Fibroblast of pulmonary artery (primary cell): ENCODE results near the gene IL17F.

Experiments
- DNase-seq: peaks from one replicate; pipeline ENCODE4 v3.0.0-alpha.2; 2010; ENCODE audit warnings: low read depth
- H3K4me3 ChIP-seq: replicated peaks from 2 replicates; pipeline ENCODE4 v1.5.1; 2011; ENCODE audit warnings: low read depth, mild to moderate bottlenecking, control low read depth, low read length, moderate library complexity
- CTCF ChIP-seq: IDR thresholded peaks from 2 replicates; pipeline ENCODE4 v1.5.1; 2011; ENCODE audit warnings: mild to moderate bottlenecking, control low read depth, low read length, inconsistent platforms; ENCODE audit errors: missing control alignments

IL17F gene

GRCh38 chr6:52231406-52232127 lies 12.7 kb downstream of the IL17F start:
- no peak overlapping the region for H3K4me3 ChIP-seq
- no peak for DNase-seq
- TF ChIP-seq CTCF, result no peak

DNA sequence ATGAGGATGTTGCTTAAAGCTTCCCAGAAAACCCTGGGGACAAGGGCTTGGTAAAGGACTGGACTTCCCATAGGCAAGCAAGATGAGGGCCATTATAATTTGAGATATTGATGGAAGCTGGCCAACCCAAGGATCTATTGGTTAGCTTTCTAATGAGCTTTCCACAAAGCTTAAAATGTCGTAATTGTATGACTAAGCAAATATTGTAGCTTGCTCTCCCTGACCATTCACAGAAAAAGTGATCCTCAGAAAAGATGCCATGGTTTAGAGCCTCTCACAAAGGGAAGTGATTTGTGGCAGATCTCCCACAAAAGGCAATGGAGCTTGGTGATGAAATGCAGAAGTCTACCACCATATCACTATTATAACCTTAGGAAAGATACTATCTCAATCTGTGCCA lies 13.6 kb downstream of the IL17F start:
- DNase-seq, result no peak
- no peak overlapping the region for H3K4me3 ChIP-seq
- TF ChIP-seq CTCF, result no peak

DNA sequence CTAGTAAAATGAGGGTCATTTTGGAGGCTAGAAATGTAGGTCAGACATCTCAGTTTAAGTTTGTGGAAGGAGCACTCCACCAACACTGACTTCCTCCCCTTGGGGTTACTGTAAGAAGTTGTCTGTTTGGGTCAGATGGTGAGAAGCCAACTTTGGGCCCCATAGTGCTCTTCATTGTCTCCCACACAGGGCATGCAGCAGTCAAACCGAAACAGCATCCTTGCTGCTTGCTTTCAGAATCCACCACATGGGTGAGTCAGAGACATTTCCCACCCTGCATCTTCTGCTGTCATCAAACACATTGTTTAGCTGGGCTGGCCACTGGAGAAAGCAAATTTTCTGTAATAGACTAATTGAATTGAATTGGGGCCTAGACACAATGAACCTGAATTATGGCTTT lies 16.8 kb downstream of the IL17F start:
- no peak for DNase-seq
- TF ChIP-seq CTCF, result no peak
- no peak overlapping the region for H3K4me3 ChIP-seq

GRCh38 chr6:52221302-52221701 lies 23.0 kb downstream of the IL17F start:
- TF ChIP-seq CTCF, result no peak
- no peak overlapping the region for H3K4me3 ChIP-seq
- DNase-seq, result no peak

- no peak for TF ChIP-seq CTCF
- no peak for DNase-seq
- no peak overlapping the region for H3K4me3 ChIP-seq
Measured at GRCh38 chr6:52217761-52218160, 26.5 kb downstream of the IL17F start.

GRCh38 chr6:52216932-52217575 lies 27.2 kb downstream of the IL17F start:
- DNase-seq, result no peak
- no peak for TF ChIP-seq CTCF
- no peak overlapping the region for H3K4me3 ChIP-seq

DNA sequence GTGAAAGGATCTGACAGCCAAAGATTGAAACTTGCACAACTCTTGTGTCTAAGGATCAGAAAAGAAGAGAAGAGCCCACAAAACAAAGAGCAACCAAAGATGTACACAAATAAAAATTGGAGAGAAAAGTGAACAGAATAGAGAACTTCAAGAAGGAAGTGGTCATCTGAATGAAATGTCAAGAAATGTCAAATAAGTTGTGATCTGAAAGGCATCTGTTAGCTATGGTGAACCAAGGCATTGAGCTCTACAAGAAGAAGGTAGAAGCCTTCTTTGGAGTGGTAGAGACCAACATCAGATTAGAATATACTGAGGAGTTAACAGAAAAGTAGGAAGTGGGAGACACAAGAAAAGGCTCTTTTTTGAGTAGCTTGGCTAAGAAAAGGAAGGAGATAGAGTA lies 28.5 kb downstream of the IL17F start:
- H3K4me3 ChIP-seq, result no peak overlapping the region
- DNase-seq, result no peak

More for the DNA sequence above, 28.5 kb downstream of the IL17F start:
- TF ChIP-seq CTCF, result no peak
